Large intestine (tissue), 3 donors: ENCODE data around the gene SSUH2. TPM values are rescaled to one million over a fixed set of nuclear protein-coding genes. Genes with fewer than 3 reads are reported as not detected.

Experiments
- DNase-seq, 2 donors: peaks; one replicate each; pipeline versions ENCODE4 v3.0.0 to v3.0.0-alpha.2; 2013
- H3K27ac ChIP-seq: one replicate; pipeline ENCODE4 v1.5.1; 2013; ENCODE audit warnings: low read length
- H3K27me3 ChIP-seq: 2 replicates; pipeline ENCODE4 v1.6.1; 2013; ENCODE audit warnings: low read length; ENCODE audit not compliant: control insufficient read depth, insufficient read depth
- H3K36me3 ChIP-seq: 2 replicates; pipeline ENCODE4 v1.6.1; 2013; ENCODE audit warnings: low read length; ENCODE audit not compliant: control insufficient read depth, insufficient read depth
- H3K4me1 ChIP-seq: one replicate; pipeline ENCODE4 v1.6.1; 2013; ENCODE audit warnings: low read length; ENCODE audit not compliant: control insufficient read depth, insufficient read depth
- H3K4me3 ChIP-seq: one replicate; pipeline ENCODE4 v1.5.1; 2013; ENCODE audit warnings: low read length
- H3K9me3 ChIP-seq: one replicate; pipeline ENCODE4 v1.6.1; 2013; ENCODE audit warnings: mild to moderate bottlenecking, low read depth, low read length, moderate library complexity; ENCODE audit not compliant: control insufficient read depth
- WGBS: methylation state at CpG from one replicate; pipeline ENCODE4 v1.1.5; 2013; ENCODE audit warnings: low lambda C conversion rate; ENCODE audit not compliant: insufficient coverage; 5-methylcytosine and 5-hydroxymethylcytosine counted together
- polyA plus RNA-seq: library from polyadenylated mRNA; unstranded; fragments of 120-200 nt; gene quantifications from one replicate; pipeline ENCODE4 v1.2.1, GENCODE V29; 2013

Gene SSUH2
- polyA plus RNA-seq, 1 donor = 38.7 TPM

DNA sequence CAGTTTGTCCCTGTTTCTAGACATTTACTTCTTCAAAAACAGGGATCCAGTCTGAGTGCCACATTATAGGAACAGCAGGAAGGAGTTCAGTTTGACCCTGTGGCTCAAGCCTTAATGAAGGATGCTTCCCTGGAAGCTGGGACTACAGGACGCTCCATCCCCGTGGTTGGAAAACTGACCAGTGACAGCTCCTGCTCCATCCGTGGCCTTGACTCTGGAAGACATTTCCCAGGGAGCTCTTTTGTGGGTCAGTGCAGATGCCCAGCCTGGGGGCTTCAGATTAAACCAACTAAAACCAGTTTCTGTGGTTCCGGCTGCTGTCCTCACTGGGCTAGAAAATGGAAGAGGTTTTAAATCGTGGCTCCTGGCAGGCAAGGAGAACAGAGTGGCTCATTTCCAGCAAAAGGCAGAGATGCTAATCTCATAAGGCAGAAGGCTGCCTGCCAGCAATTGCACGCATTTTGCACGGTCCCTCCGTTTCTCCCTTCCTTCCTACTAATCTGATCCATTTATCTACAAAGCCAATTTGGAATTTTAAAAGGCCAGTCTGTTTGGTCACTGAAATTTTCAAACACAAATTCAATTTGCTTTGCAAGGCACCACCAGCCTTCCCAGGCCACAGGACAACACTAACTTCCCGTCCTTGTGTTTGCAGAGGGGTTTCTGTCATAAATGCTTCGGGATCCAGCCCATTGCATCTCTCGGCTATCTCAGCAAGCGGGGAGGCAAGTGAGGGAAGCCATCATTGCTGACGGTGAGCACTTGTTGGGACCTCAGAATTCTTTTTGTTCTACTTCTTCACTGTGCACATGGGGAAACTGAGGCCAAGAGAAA lies 6.2 kb upstream of the SSUH2 start:
- H3K36me3 ChIP-seq = no peaks in the 10 kb centered on the region
- H3K4me3 ChIP-seq = peak overlapping the region; percentile 36
- no CpG with 5 or more reads among the region's 13 CpGs for WGBS
- H3K9me3 ChIP-seq = no peaks in the 10 kb centered on the region
- peaks cover 67% of the 10 kb centered on the region for H3K4me1 ChIP-seq
- peak overlapping the region; percentile 99 for H3K27ac ChIP-seq
- no peaks in the 10 kb centered on the region for H3K27me3 ChIP-seq
- peak in 1 of 2 donors; percentile 31 for DNase-seq

DNA sequence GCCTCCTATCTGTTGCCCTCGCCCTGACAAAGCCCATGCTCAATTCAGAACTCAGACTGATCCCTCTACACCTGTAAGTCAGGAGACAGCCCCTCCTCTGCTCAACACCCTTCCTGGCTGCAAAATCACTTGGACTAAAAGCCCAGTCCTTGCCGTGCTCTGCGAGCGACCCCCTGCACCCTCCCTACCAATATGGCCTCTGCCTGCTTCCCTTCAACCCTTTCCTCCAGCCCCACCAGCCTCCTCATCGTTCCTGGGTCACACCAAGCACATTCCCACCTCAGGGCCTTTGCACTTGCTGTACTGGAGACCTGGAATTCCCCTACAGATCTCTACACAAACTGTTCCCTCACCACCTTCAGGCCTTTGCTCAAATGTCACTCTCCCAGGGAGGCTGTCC lies 5.2 kb upstream of the SSUH2 start:
- Histone ChIP-seq H3K27me3 (no peaks in the 10 kb centered on the region), H3K9me3 (no peaks in the 10 kb centered on the region), H3K4me1 (peaks cover 67% of the 10 kb centered on the region), H3K36me3 (peaks cover 2% of the 10 kb centered on the region), H3K27ac (peak overlapping the region; percentile 99), H3K4me3 (no peak overlapping the region)
- no peak for DNase-seq
- WGBS = 83% methylated on average over 1 of the region's 5 CpGs

DNA sequence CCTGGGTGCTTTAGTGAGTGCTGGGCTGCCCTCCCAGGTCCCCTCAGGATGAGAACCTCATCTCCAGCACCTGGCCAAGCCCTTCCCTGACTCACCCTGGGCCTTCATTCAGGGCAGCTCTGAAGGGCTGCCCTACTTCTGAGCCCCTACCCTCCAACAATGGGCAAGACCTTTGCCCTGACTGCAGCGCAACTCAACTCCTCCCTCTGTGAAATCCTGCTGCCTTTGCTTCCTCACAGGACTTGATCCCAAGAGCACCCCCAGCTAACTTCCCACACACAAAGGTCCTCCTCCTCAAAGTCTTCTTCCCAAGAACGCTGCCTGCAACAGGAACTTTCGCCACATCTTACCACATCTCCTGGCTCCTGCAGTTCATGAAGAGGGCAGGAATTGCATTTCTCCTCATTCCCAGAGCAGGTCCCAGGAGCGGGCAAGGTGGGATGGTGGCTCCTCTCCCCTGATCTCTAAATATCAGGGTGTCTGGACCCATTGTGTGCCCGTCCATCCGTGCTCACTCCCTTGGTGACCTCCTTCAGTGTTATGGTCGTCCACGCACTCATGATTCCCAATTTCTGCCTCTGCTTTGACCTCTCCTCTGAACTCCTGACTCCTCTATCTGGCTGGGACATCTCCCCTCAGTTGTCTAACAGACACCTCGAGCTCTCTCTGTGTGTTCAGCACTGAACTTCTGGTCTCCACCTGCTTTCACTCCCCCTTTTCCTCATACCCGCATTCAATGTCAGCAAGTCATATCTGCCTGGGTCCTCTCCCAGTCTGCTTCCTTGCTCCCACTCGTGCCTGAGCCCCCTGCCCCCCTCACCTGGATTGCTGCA lies 4.5 kb upstream of the SSUH2 start:
- 93% methylated on average over 4 of the region's 11 CpGs for WGBS
- peaks cover 67% of the 10 kb centered on the region for H3K4me1 ChIP-seq
- H3K9me3 ChIP-seq = no peaks in the 10 kb centered on the region
- DNase-seq = peak; percentile 64 to 86
- H3K27me3 ChIP-seq = no peaks in the 10 kb centered on the region
- H3K36me3 ChIP-seq = peaks cover 4% of the 10 kb centered on the region
- peak overlapping the region; percentile 99 for H3K27ac ChIP-seq
- H3K4me3 ChIP-seq = no peak overlapping the region

DNA sequence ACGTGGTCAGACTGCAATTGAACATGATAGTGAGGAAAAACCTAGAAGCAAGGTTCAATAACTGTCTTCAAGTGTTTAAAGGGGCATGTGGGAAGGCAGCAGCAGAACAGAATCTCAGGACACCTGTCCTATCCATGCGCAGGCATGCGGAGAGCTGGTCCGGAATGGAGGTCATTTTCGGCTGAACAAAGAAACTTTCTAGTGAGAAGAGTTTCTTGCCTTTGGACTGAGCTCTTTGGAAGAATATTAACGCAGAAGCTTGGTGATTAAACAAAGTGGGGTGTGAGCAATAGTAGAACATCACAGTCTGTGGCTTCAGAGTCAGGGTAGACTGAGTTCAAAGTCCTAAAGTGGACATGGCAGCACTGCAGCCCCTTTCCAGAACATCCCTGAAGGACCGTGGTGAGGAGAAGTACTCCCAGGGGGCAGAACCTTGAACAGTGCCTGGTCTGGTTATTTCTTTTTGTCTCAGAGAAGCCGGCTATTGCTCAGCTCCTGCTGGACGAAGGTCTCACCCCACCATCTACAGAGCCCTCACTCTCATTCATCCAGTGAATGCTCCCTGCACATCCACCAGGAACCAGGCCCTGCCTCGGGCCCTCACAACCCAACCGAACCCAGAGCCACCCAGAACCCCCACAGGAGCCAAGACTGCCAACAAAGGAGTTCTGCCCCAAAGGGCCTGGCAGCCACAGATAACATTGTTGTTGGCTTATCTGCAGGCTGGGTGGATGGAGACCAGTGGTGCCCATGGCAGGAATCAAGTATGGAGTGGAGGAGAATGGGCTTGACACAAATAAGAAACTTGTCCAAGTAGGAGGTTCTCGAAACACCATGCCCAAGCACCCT lies 2.8 kb upstream of the SSUH2 start:
- peak overlapping the region; percentile 99 for H3K27ac ChIP-seq
- H3K27me3 ChIP-seq = no peaks in the 10 kb centered on the region
- DNase-seq = peak in 1 of 2 donors; percentile 41
- peaks cover 58% of the 10 kb centered on the region for H3K4me1 ChIP-seq
- 14% methylated on average over 1 of the region's 12 CpGs for WGBS
- H3K4me3 ChIP-seq = no peak overlapping the region
- H3K36me3 ChIP-seq = peaks cover 4% of the 10 kb centered on the region
- H3K9me3 ChIP-seq = no peaks in the 10 kb centered on the region

DNA sequence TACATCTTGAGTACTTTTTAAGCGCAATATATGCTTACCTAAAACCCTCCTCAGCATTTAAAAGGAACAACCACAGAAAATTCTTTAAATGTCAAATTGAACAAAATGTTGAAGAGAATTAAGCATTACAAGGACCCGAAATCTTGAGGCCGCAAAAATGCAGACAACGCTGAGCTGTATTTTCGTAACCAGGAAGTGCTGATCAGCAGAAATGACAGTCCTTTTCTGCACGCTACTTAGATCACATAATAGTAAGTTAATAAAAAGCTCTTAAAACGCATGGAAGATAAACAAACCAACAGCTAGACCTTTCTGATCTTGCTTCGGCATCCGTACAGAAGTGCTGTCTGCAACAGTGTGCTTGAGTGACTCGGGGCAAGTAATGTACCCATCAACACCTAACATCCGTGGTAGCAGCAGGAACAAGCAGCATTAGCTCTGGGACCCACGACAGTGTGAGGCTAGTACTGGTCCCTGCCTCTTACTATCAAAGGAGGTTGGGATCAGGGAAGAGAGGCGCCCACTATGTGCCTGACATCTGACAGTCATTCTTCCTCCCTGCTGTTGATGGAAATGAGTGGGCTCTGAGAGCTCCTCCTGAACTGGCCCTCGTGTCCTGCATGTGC lies 1.8 kb upstream of the SSUH2 start:
- no peak for DNase-seq
- Histone ChIP-seq H3K27me3 (no peaks in the 10 kb centered on the region), H3K9me3 (no peaks in the 10 kb centered on the region), H3K4me1 (peaks cover 49% of the 10 kb centered on the region), H3K27ac (peak overlapping the region; percentile 99), H3K4me3 (no peak overlapping the region), H3K36me3 (peaks cover 4% of the 10 kb centered on the region)
- WGBS = 100% methylated on average over 1 of the region's 14 CpGs

DNA sequence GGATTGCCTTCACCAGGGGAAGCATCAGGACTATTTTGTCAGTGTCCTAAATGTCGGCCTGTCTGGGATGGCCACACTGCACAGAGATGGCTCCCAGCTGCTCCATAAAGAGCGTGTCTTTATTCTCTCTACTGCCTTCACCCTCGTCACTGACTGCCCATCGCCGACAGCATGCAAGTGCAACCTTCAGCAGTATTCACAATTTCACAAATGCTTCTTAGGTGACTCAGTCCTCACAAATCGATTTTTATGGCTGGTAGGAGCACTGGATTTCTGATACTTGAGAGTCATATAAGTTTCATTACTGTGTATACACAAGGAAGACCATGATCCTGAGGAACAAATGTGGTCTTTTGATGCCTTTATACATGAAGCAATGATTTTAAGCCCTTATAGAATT lies 1.1 kb upstream of the SSUH2 start:
- H3K4me3 ChIP-seq = no peak overlapping the region
- no peaks in the 10 kb centered on the region for H3K9me3 ChIP-seq
- no peak overlapping the region for H3K27ac ChIP-seq
- WGBS = no CpG with 5 or more reads among the region's 6 CpGs
- peak in 1 of 2 donors; percentile 37 for DNase-seq
- peaks cover 4% of the 10 kb centered on the region for H3K36me3 ChIP-seq
- H3K27me3 ChIP-seq = no peaks in the 10 kb centered on the region
- H3K4me1 ChIP-seq = peaks cover 43% of the 10 kb centered on the region

DNA sequence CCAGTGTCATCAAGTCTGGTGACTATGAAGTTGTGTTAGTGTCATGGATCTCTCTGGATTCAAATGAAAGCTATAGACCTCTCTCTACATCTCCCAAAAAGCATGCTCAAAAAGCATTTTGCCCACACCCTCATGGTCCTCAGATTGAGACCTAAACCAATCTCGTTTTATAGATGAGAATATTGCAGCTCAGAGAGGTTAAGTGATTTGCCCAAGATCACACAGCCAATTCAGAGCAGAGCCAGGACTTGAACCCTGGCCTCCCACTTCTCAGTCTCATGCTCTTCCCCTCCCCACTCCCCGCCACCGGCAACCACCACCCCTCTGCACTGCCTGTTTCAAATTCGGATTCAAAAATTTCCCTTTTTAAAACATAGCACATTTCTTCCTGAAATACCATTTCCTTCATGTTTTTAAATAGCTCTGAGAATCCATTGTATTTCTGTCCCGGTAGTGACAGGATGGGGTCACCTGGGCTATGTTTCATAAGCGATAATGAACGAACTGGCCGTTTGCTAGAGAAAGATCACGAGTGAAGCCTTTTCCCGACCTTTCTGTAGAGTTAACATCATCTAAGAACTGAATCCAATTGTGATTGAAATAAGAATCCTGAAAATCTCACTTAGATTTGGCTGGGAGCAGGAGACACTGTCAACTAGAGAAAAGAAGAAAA lies 769 bp downstream of the SSUH2 start:
- Histone ChIP-seq H3K4me1 (peaks cover 26% of the 10 kb centered on the region), H3K4me3 (no peak overlapping the region), H3K27me3 (no peaks in the 10 kb centered on the region), H3K9me3 (no peaks in the 10 kb centered on the region), H3K27ac (no peak overlapping the region), H3K36me3 (peaks cover 4% of the 10 kb centered on the region)
- no CpG with 5 or more reads among the region's 10 CpGs for WGBS
- DNase-seq = no peak

DNA sequence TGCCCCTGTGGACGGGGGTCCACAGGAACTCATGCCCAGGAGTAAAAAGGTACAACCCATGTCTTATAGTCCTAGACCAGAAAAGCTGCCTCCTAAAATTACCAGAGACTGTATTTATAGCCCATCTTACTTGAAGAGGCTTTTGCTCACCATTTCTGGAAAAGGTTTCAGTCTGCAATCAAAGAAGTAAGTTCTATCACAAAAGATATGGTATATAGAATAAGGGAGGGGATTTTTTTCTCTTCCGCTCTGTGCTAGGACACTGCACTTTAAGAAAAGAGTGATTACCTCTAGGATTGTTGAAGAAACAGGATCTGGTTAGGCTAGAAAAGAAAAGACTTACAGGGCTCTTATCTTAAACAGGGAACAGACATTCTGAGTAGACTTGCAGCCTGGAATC lies 2.6 kb downstream of the SSUH2 start:
- Histone ChIP-seq H3K4me1 (peaks cover 8% of the 10 kb centered on the region), H3K27ac (no peak overlapping the region), H3K27me3 (no peaks in the 10 kb centered on the region), H3K4me3 (no peak overlapping the region), H3K36me3 (peaks cover 4% of the 10 kb centered on the region), H3K9me3 (no peaks in the 10 kb centered on the region)
- WGBS = 100% methylated on average over 1 of the region's 2 CpGs
- DNase-seq = no peak

DNA sequence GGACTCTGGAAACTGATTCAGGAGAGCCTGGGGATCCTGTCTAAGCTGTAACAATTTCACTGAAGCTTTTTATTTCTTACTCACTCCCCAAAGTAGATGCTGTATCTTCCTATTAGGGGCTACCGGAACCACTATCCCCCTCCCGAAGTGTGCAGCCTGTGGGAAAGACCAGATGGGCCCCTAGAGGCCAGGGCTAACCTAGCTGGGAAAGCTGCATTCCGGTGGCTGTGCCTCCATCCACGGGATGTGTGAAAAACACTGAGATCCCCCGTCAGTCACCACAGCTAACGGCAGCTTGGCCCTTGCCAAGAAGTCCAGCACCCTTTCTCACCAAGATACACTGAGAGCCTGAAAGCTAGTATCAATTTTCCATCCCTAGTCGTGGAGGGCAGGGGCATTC lies 3.1 kb downstream of the SSUH2 start:
- H3K27me3 ChIP-seq = no peaks in the 10 kb centered on the region
- H3K4me1 ChIP-seq = peaks cover 3% of the 10 kb centered on the region
- H3K4me3 ChIP-seq = no peak overlapping the region
- DNase-seq = no peak
- H3K9me3 ChIP-seq = peaks cover 1% of the 10 kb centered on the region
- no CpG with 5 or more reads among the region's 7 CpGs for WGBS
- H3K36me3 ChIP-seq = peaks cover 4% of the 10 kb centered on the region
- no peak overlapping the region for H3K27ac ChIP-seq
